GM18867 (cell line): Measurements from ENCODE around the gene NIPA2.

Experiments
- ATAC-seq: cut with Tn5 transposase; IDR thresholded peaks from one replicate; pipeline ENCODE4 v1.9.1; 2021; ENCODE audit warnings: mild to moderate bottlenecking, moderate library complexity; ENCODE audit not compliant: unreplicated experiment

Gene NIPA2

GRCh38 chr15:22831473-22831872 lies 7.0 kb upstream of the NIPA2 start:
- ATAC-seq, result no peak

- ATAC-seq, result peak; percentile 1
Measured at GRCh38 chr15:22839046-22839695, 705 bp downstream of the NIPA2 start.

- no peak for ATAC-seq
Measured at GRCh38 chr15:22844421-22845288, 6.2 kb downstream of the NIPA2 start.

GRCh38 chr15:22845289-22845900 lies 6.9 kb downstream of the NIPA2 start:
- no peak for ATAC-seq

- ATAC-seq, result no peak
Measured at GRCh38 chr15:22846073-22846472, 7.6 kb downstream of the NIPA2 start.

GRCh38 chr15:22850055-22850454 lies 11.6 kb downstream of the NIPA2 start:
- no peak for ATAC-seq

GRCh38 chr15:22851513-22851912 lies 13.0 kb downstream of the NIPA2 start:
- ATAC-seq, result no peak

GRCh38 chr15:22855791-22856190 lies 17.3 kb downstream of the NIPA2 start:
- no peak for ATAC-seq

- ATAC-seq, result no peak
Measured at GRCh38 chr15:22856659-22857058, 18.2 kb downstream of the NIPA2 start.

- no peak for ATAC-seq
Measured at GRCh38 chr15:22861161-22861560, 22.7 kb downstream of the NIPA2 start.

GRCh38 chr15:22863356-22863755 lies 24.9 kb downstream of the NIPA2 start:
- no peak for ATAC-seq

- ATAC-seq, result no peak
Measured at GRCh38 chr15:22866079-22866478, 27.6 kb downstream of the NIPA2 start.

- no peak for ATAC-seq
Measured at GRCh38 chr15:22867886-22868285, 29.4 kb downstream of the NIPA2 start.

- ATAC-seq, result no peak
Measured at GRCh38 chr15:22868495-22868894, 30.0 kb downstream of the NIPA2 start.

GRCh38 chr15:22868928-22869327 lies 30.5 kb downstream of the NIPA2 start:
- no peak for ATAC-seq

- no peak for ATAC-seq
Measured at GRCh38 chr15:22869856-22870255, 31.4 kb downstream of the NIPA2 start.

GRCh38 chr15:22870865-22871264 lies 32.4 kb downstream of the NIPA2 start:
- ATAC-seq, result no peak

GRCh38 chr15:22871481-22872086 lies 33.1 kb downstream of the NIPA2 start:
- no peak for ATAC-seq

GRCh38 chr15:22872936-22873701 lies 34.7 kb downstream of the NIPA2 start:
- ATAC-seq, result no peak

GRCh38 chr15:22873841-22874240 lies 35.4 kb downstream of the NIPA2 start:
- ATAC-seq, result no peak

GRCh38 chr15:22874256-22874655 lies 35.8 kb downstream of the NIPA2 start:
- ATAC-seq, result no peak
